H9 (cell line): ENCODE results near the gene PEPD. TPM values are rescaled to one million over a fixed set of nuclear protein-coding genes. Genes with fewer than 3 reads are reported as not detected.

Experiments
- DNase-seq: peaks from one replicate; pipeline ENCODE4 v3.0.0-alpha.2; 2017
- H2AFZ ChIP-seq: one replicate; pipeline ENCODE4 v1.6.1; 2013; ENCODE audit warnings: mild to moderate bottlenecking, low read length, control low read depth, moderate library complexity
- H2AK5ac ChIP-seq: 2 replicates; pipeline ENCODE4 v1.6.1; 2013; ENCODE audit warnings: low read length, control low read depth, mixed read lengths; ENCODE audit not compliant: insufficient read length
- H2BK120ac ChIP-seq: one replicate; pipeline ENCODE4 v1.6.1; 2013; ENCODE audit warnings: low read depth, mild to moderate bottlenecking, low read length, control low read depth, inconsistent platforms; ENCODE audit not compliant: poor library complexity, severe bottlenecking
- H2BK12ac ChIP-seq: 2 replicates; pipeline ENCODE4 v1.6.1; 2013; ENCODE audit warnings: low read length, control low read depth, mixed read lengths, low read depth; ENCODE audit not compliant: insufficient read length
- H2BK15ac ChIP-seq: 2 replicates; pipeline ENCODE4 v1.6.1; 2013; ENCODE audit warnings: low read depth, low read length, control low read depth
- H2BK20ac ChIP-seq: one replicate; pipeline ENCODE4 v1.6.1; 2013; ENCODE audit warnings: low read depth, mild to moderate bottlenecking, low read length, control low read depth, inconsistent platforms; ENCODE audit not compliant: poor library complexity, severe bottlenecking
- H2BK5ac ChIP-seq: 2 replicates; pipeline ENCODE4 v1.6.1; 2013; ENCODE audit warnings: low read length, control low read depth, mixed read lengths; ENCODE audit not compliant: insufficient read length
- H3K14ac ChIP-seq: 2 replicates; pipeline ENCODE4 v1.6.1; 2013; ENCODE audit warnings: low read length, control low read depth; ENCODE audit not compliant: insufficient read depth
- H3K18ac ChIP-seq: 2 replicates; pipeline ENCODE4 v1.6.1; 2013; ENCODE audit warnings: low read depth, mild to moderate bottlenecking, mixed read lengths, low read length, control low read depth; ENCODE audit not compliant: insufficient read length
- H3K23ac ChIP-seq: 2 replicates; pipeline ENCODE4 v1.6.1; 2013; ENCODE audit warnings: low read length, control low read depth, mixed read lengths, low read depth; ENCODE audit not compliant: insufficient read length
- H3K23me2 ChIP-seq: 2 replicates; pipeline ENCODE4 v1.6.1; 2013; ENCODE audit warnings: low read depth, mild to moderate bottlenecking, mixed read lengths, low read length, control low read depth; ENCODE audit not compliant: insufficient read length, poor library complexity, severe bottlenecking
- H3K27ac ChIP-seq: 2 replicates; pipeline ENCODE4 v1.5.1; 2013; ENCODE audit warnings: low read length, control low read depth, mixed read lengths, low read depth; ENCODE audit not compliant: insufficient read length
- H3K27me3 ChIP-seq: 2 replicates; pipeline ENCODE4 v1.6.1; 2013; ENCODE audit warnings: low read length, control low read depth, inconsistent platforms; ENCODE audit not compliant: insufficient read depth
- H3K4ac ChIP-seq: 2 replicates; pipeline ENCODE4 v1.6.1; 2013; ENCODE audit warnings: low read depth, mild to moderate bottlenecking, control low read depth, inconsistent platforms, low read length, moderate library complexity
- H3K4me1 ChIP-seq: 2 replicates; pipeline ENCODE4 v1.6.1; 2013; ENCODE audit warnings: low read length, control low read depth, inconsistent platforms; ENCODE audit not compliant: insufficient read depth
- H3K4me2 ChIP-seq: 2 replicates; pipeline ENCODE4 v1.6.1; 2013; ENCODE audit warnings: low read length, control low read depth, mixed read lengths; ENCODE audit not compliant: insufficient read length, insufficient read depth
- H3K56ac ChIP-seq: 2 replicates; pipeline ENCODE4 v1.6.1; 2013; ENCODE audit warnings: low read depth, mild to moderate bottlenecking, mixed read lengths, low read length, control low read depth; ENCODE audit not compliant: insufficient read length
- H3K79me1 ChIP-seq: 2 replicates; pipeline ENCODE4 v1.6.1; 2013; ENCODE audit warnings: low read depth, mild to moderate bottlenecking, moderate library complexity, low read length, control low read depth, inconsistent platforms; ENCODE audit not compliant: insufficient read depth, poor library complexity, severe bottlenecking
- H3K79me2 ChIP-seq: 2 replicates; pipeline ENCODE4 v1.6.1; 2013; ENCODE audit warnings: low read length, control low read depth, inconsistent platforms; ENCODE audit not compliant: insufficient read depth
- H3K9ac ChIP-seq: 2 replicates; pipeline ENCODE4 v1.6.1; 2013; ENCODE audit warnings: low read length, control low read depth, mixed read lengths; ENCODE audit not compliant: insufficient read length; ENCODE audit errors: extremely low read depth
- H3K9me3 ChIP-seq: one replicate; pipeline ENCODE4 v1.6.1; 2013; ENCODE audit warnings: low read depth, low read length, inconsistent platforms; ENCODE audit not compliant: control insufficient read depth
- H3T11ph ChIP-seq: one replicate; pipeline ENCODE4 v1.6.1; 2013; ENCODE audit warnings: mild to moderate bottlenecking, low read length, control low read depth, inconsistent platforms
- H4K20me1 ChIP-seq: one replicate; pipeline ENCODE4 v1.6.1; 2013; ENCODE audit not compliant: control insufficient read depth, insufficient read length, insufficient read depth
- H4K5ac ChIP-seq: 2 replicates; pipeline ENCODE4 v1.6.1; 2013; ENCODE audit warnings: low read depth, mild to moderate bottlenecking, mixed read lengths, low read length, control low read depth; ENCODE audit not compliant: insufficient read length
- H4K8ac ChIP-seq: replicated peaks from 2 replicates; pipeline ENCODE4 v1.6.1; 2013; ENCODE audit warnings: low read length, control low read depth, mixed read lengths, low read depth; ENCODE audit not compliant: insufficient read length
- H4K91ac ChIP-seq: 2 replicates; pipeline ENCODE4 v1.6.1; 2013; ENCODE audit warnings: low read depth, mild to moderate bottlenecking, moderate library complexity, mixed read lengths, low read length, control low read depth; ENCODE audit not compliant: insufficient read length
- H3K27ac Mint-ChIP-seq, 3 experiments: 2 replicates in 2 of 3; 3 replicates in 1 of 3; pipeline ENCODE4 v1.8.0; 2020 to 2021; ENCODE audit warnings: mixed read lengths in 3 of 3, mild to moderate bottlenecking in 1 of 3, moderate library complexity in 1 of 3
- H3K27me3 Mint-ChIP-seq: 2 replicates; pipeline ENCODE4 v1.8.0; 2021; ENCODE audit warnings: low read depth, mild to moderate bottlenecking, moderate library complexity, mixed read lengths
- H3K36me3 Mint-ChIP-seq, 3 experiments: 2 replicates in 2 of 3; 3 replicates in 1 of 3; pipeline ENCODE4 v1.8.0; 2020 to 2021; ENCODE audit warnings: low read depth in 3 of 3, mixed read lengths in 3 of 3; ENCODE audit not compliant: insufficient read depth in 1 of 3
- H3K4me1 Mint-ChIP-seq, 2 experiments: 2 replicates each; pipeline ENCODE4 v1.8.0; 2020; ENCODE audit warnings: mixed read lengths in 2 of 2
- H3K4me3 Mint-ChIP-seq, 2 experiments: 2 replicates in 1 of 2; 3 replicates in 1 of 2; pipeline ENCODE4 v1.8.0; 2020 to 2021; ENCODE audit warnings: mild to moderate bottlenecking in 2 of 2, mixed read lengths in 2 of 2, moderate library complexity in 1 of 2
- H3K9me3 Mint-ChIP-seq, 2 experiments: 2 replicates in 1 of 2; 3 replicates in 1 of 2; pipeline ENCODE4 v1.8.0; 2020; ENCODE audit warnings: mild to moderate bottlenecking in 2 of 2, mixed read lengths in 2 of 2, moderate library complexity in 1 of 2
- WGBS: extraction: QIAGEN DNeasy Blood & Tissue Kit; methylation state at CpG from one replicate; pipeline ENCODE4 v1.1.7; 2013; ENCODE audit warnings: missing lambda C conversion rate, low lambda C conversion rate, mixed read lengths; ENCODE audit not compliant: insufficient read length; ENCODE audit errors: extremely low coverage; 5-methylcytosine and 5-hydroxymethylcytosine counted together
- total RNA-seq: library from RNA; stranded (reverse); gene quantifications from 2 replicates; pipeline ENCODE4 v1.2.1, GENCODE V29; 2021
- TF ChIP-seq, protein P1 (sequence below): fragments of 200-600 bp; sonication (generic); conservative IDR thresholded peaks from 3 replicates; pipeline ENCODE4 v1.8.0; 2021; ENCODE audit warnings: antibody characterized with exemption, mild to moderate bottlenecking

PEPD gene
- total RNA-seq, 1 experiment from 2014 or later = 52.8 TPM

DNA sequence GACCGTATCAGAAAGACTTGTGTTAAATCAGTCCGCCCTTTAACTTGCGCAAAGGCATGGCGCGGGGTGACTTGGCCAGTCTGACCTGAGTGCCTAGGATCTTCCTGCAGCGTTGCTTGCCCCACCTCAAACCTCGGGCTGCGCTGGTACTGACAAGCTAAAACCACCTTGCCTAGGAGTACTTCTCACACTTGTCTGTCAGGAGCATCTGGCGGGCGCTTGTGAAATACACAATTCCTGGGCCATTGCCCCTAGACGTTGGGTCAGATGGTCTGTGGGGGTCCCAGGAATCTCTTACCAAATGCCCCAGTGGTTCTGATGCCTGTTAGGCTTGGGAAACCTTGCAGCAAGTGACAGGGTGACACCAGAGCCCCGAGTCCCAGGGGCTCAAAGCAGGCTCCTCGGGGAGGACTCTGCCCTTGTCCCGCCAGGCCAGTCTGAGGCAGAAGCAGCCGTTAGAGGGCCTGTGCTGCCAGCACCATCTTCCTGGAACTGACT, 135.2 kb downstream of the PEPD start:
- Histone ChIP-seq H2BK12ac (no peak overlapping the region), H4K91ac (no peak overlapping the region), H4K8ac (no peak overlapping the region), H3K14ac (no peak overlapping the region), H3K9ac (no peak overlapping the region), H3K4me1 (no peaks in the 10 kb centered on the region), H3K4ac (no peak overlapping the region), H3K79me2 (peaks cover 1% of the 10 kb centered on the region; the same call in 1 of the 2 replicates), H3K18ac (no peak overlapping the region), H3K4me2 (no peak overlapping the region), H3K9me3 (no peaks in the 10 kb centered on the region), H3T11ph (no peak overlapping the region), H3K56ac (no peak overlapping the region), H4K20me1 (peaks cover 2% of the 10 kb centered on the region), H2AFZ (no peak overlapping the region), H2BK120ac (no peak overlapping the region), H2AK5ac (no peak overlapping the region), H2BK20ac (no peak overlapping the region), H2BK5ac (no peak overlapping the region), H3K79me1 (no peaks in the 10 kb centered on the region), H2BK15ac (no peak overlapping the region), H3K27ac (no peak overlapping the region), H4K5ac (no peak overlapping the region), H3K23me2 (no peaks in the 10 kb centered on the region), H3K23ac (no peak overlapping the region), H3K27me3 (no peaks in the 10 kb centered on the region)
- no peaks in the 10 kb centered on the region for H3K27me3 Mint-ChIP-seq
- WGBS = no CpG with 5 or more reads among the region's 15 CpGs
- no peak overlapping the region; a peak in 1 of 7 replicates for H3K27ac Mint-ChIP-seq
- H3K36me3 Mint-ChIP-seq = peaks cover 0 to 7% (median 5%) of the 10 kb centered on the region in 3 experiments; a peak in 3 of 7 replicates
- no peak overlapping the region for H3K4me3 Mint-ChIP-seq
- no peak for DNase-seq
- H3K4me1 Mint-ChIP-seq = peaks cover 8 to 9% of the 10 kb centered on the region in 2 experiments
- TF ChIP-seq, protein P1, sequence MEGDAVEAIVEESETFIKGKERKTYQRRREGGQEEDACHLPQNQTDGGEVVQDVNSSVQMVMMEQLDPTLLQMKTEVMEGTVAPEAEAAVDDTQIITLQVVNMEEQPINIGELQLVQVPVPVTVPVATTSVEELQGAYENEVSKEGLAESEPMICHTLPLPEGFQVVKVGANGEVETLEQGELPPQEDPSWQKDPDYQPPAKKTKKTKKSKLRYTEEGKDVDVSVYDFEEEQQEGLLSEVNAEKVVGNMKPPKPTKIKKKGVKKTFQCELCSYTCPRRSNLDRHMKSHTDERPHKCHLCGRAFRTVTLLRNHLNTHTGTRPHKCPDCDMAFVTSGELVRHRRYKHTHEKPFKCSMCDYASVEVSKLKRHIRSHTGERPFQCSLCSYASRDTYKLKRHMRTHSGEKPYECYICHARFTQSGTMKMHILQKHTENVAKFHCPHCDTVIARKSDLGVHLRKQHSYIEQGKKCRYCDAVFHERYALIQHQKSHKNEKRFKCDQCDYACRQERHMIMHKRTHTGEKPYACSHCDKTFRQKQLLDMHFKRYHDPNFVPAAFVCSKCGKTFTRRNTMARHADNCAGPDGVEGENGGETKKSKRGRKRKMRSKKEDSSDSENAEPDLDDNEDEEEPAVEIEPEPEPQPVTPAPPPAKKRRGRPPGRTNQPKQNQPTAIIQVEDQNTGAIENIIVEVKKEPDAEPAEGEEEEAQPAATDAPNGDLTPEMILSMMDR = no peak
- no peaks in the 10 kb centered on the region for H3K9me3 Mint-ChIP-seq
